Measurements from ENCODE around the gene HOMEZ.
"Not testable (repeated sequence)": the region's sequence is repeated elsewhere in the genome, so short reads cannot be mapped to it uniquely, and the experiment has no call there.

HOMEZ gene

DNA sequence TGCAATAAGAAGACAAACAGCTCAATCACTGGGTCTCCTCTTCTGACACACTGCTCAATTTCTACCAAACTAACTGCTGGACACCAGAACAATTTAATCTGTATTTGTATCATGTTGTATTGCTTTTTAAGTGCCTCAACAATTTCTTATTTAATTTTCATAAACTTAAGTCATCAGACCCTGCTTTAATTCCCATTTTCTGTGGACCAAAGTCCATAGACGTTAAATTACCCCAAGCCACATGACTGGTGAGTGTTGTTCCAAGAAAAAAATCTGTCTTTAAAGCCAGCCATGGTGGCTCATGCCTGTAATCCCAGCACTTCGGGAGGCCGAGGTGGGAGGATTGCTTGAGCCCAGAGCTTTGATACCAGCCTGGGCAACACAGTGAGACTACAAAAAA, 8.7 kb downstream of the HOMEZ start:
- H3K9me3 ChIP-seq (ENCODE audit: control extremely low read depth in 1 of 5, control insufficient read depth in 4 of 5, insufficient read depth in 2 of 5, low read depth in 1 of 5, low read length in 4 of 5), result no peaks in the 10 kb centered on the region
- no peak for DNase-seq
- CTCF ChIA-PET, result interaction anchor here (0.7 to 10.6 kb wide), 7 partner anchors 9 to 110 kb away, joined by 3 to 118 read pairs (median 3); partner anchors contain the start of genes HOMEZ and PPP1R3E
- WGBS (ENCODE audit: insufficient coverage), result 89% methylated on average over 3 of the region's 3 CpGs
- H3K27me3 ChIP-seq (replicated peaks in 2 of 5; ENCODE audit: control insufficient read depth in 4 of 5, insufficient read depth in 5 of 5, low read length in 4 of 5), result no peaks in the 10 kb centered on the region
- no peak overlapping the region for H3K27ac ChIP-seq (ENCODE audit: insufficient read depth in 1 of 2, low read depth in 1 of 2, low read length in 2 of 2, poor library complexity in 1 of 2, severe bottlenecking in 2 of 2)
- POLR2A ChIA-PET, result no interaction called here
- H3K4me1 ChIP-seq (ENCODE audit: control extremely low read depth in 1 of 4, control insufficient read depth in 4 of 4, insufficient read depth in 4 of 4, low read length in 3 of 4), result peaks cover 0 to 4% (median 0%) of the 10 kb centered on the region in 4 experiments
- no peak overlapping the region for H3K4me3 ChIP-seq (ENCODE audit: control insufficient read depth in 1 of 7, extremely low read depth in 1 of 7, insufficient read depth in 4 of 7, low read depth in 2 of 7, low read length in 6 of 7)
- H3K36me3 ChIP-seq (ENCODE audit: control insufficient read depth in 4 of 4, insufficient read depth in 4 of 4, low read length in 3 of 4), result peaks cover 2 to 22% (median 15%) of the 10 kb centered on the region in 4 experiments

DNA sequence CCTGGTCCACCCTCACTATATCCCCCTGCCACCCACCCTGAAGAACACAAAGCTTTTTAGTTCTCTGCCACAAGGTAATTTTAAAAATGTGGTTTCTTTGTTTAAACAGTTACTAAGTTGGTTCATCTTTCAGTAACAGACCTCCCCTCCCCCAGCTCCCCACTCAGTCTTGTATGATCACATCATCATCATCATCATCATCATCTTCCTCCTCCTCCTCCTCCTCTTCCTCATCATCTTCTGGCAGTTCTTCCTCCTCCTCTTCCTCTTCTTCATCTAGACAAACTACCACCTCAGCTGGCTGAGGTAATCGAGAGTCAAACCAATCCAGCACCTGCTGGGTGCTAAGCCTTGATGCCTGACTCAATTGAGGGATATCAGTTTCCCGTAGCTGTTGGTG, 10.5 kb downstream of the HOMEZ start:
- no peak for DNase-seq
- ChIA-PET POLR2A (no interaction called here), CTCF (interaction anchor here (0.7 to 10.6 kb wide), 5 partner anchors 11 to 274 kb away, joined by 3 to 118 read pairs (median 3); partner anchors contain the start of gene PPP1R3E)
- no peaks in the 10 kb centered on the region for H3K27me3 ChIP-seq (replicated peaks in 2 of 5; ENCODE audit: control insufficient read depth in 4 of 5, insufficient read depth in 5 of 5, low read length in 4 of 5)
- no peak overlapping the region for H3K4me3 ChIP-seq (ENCODE audit: control insufficient read depth in 1 of 7, extremely low read depth in 1 of 7, insufficient read depth in 4 of 7, low read depth in 2 of 7, low read length in 6 of 7)
- no peak overlapping the region for H3K27ac ChIP-seq (ENCODE audit: insufficient read depth in 1 of 2, low read depth in 1 of 2, low read length in 2 of 2, poor library complexity in 1 of 2, severe bottlenecking in 2 of 2)
- H3K4me1 ChIP-seq (ENCODE audit: control extremely low read depth in 1 of 4, control insufficient read depth in 4 of 4, insufficient read depth in 4 of 4, low read length in 3 of 4), result peaks cover 0 to 4% (median 0%) of the 10 kb centered on the region in 4 experiments
- 95% methylated on average over 2 of the region's 2 CpGs for WGBS (ENCODE audit: insufficient coverage)
- H3K36me3 ChIP-seq (ENCODE audit: control insufficient read depth in 4 of 4, insufficient read depth in 4 of 4, low read length in 3 of 4), result peaks cover 2 to 21% (median 15%) of the 10 kb centered on the region in 4 experiments
- H3K9me3 ChIP-seq (ENCODE audit: control extremely low read depth in 1 of 5, control insufficient read depth in 4 of 5, insufficient read depth in 2 of 5, low read depth in 1 of 5, low read length in 4 of 5), result no peaks in the 10 kb centered on the region

DNA sequence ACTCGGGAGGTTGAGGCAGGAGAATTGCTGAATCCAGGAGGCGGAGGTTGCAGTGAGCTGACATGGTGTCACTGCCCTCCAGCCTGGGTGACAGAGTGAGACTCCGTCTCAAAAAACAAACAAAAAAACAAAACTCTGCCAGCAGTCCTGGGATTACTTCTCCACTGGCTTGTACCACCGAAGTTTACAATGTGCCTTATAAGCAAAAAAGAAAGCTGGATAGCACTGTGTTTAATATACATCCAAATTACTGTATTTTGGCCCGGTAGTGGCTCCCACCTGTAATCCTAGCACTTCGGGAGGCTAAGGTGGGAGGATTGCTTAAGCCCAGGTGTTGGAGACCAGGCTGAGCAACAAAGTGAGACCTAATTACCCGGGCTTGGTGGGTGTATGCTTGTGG, 16.7 kb downstream of the HOMEZ start:
- WGBS (ENCODE audit: insufficient coverage), result 100% methylated on average over 3 of the region's 7 CpGs
- CTCF ChIA-PET, result interaction anchor here (0.9 to 10.6 kb wide), 8 partner anchors 12 to 271 kb away, joined by 3 to 118 read pairs (median 6); partner anchors contain the start of genes HOMEZ and PPP1R3E
- Histone ChIP-seq H3K4me3 (ENCODE audit: control insufficient read depth in 1 of 7, extremely low read depth in 1 of 7, insufficient read depth in 4 of 7, low read depth in 2 of 7, low read length in 6 of 7) (no peak overlapping the region), H3K27me3 (replicated peaks in 2 of 5; ENCODE audit: control insufficient read depth in 4 of 5, insufficient read depth in 5 of 5, low read length in 4 of 5) (peaks cover 0 to 3% (median 0%) of the 10 kb centered on the region in 5 experiments), H3K36me3 (ENCODE audit: control insufficient read depth in 4 of 4, insufficient read depth in 4 of 4, low read length in 3 of 4) (no peaks in the 10 kb centered on the region), H3K9me3 (ENCODE audit: control extremely low read depth in 1 of 5, control insufficient read depth in 4 of 5, insufficient read depth in 2 of 5, low read depth in 1 of 5, low read length in 4 of 5) (no peaks in the 10 kb centered on the region), H3K4me1 (ENCODE audit: control extremely low read depth in 1 of 4, control insufficient read depth in 4 of 4, insufficient read depth in 4 of 4, low read length in 3 of 4) (no peaks in the 10 kb centered on the region), H3K27ac (ENCODE audit: insufficient read depth in 1 of 2, low read depth in 1 of 2, low read length in 2 of 2, poor library complexity in 1 of 2, severe bottlenecking in 2 of 2) (no peak overlapping the region)
- DNase-seq, result no peak
- POLR2A ChIA-PET, result interaction anchor here (0.6 to 1.0 kb wide), 2 partner anchors 17 to 38 kb away, joined by 3 read pairs; no protein-coding TSS in a partner anchor

DNA sequence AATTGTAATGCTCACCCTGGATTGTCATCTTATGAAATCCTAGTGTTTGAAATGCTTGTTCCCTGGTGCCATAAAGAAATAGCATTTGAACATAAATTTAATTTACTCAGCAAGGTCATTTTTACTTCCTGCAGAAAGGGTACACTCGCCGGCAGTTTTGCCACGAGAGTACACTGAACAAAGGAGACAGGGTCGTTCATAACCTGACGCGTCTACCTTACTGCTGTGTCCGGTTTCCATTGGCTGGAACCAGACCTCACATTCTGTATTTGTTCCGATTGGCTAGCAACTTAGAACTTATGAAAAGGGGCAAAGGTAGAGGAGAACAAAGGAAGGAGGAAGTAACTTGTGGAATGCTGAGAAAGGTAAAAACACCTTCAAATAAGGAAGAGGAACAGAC, 25.1 kb downstream of the HOMEZ start:
- H3K4me3 ChIP-seq (ENCODE audit: control insufficient read depth in 1 of 7, extremely low read depth in 1 of 7, insufficient read depth in 4 of 7, low read depth in 2 of 7, low read length in 6 of 7); H3K27ac ChIP-seq (ENCODE audit: insufficient read depth in 1 of 2, low read depth in 1 of 2, low read length in 2 of 2, poor library complexity in 1 of 2, severe bottlenecking in 2 of 2); DNase-seq; POLR2A ChIA-PET; H3K9me3 ChIP-seq (ENCODE audit: control extremely low read depth in 1 of 5, control insufficient read depth in 4 of 5, insufficient read depth in 2 of 5, low read depth in 1 of 5, low read length in 4 of 5); H3K27me3 ChIP-seq (replicated peaks in 2 of 5; ENCODE audit: control insufficient read depth in 4 of 5, insufficient read depth in 5 of 5, low read length in 4 of 5); H3K4me1 ChIP-seq (ENCODE audit: control extremely low read depth in 1 of 4, control insufficient read depth in 4 of 4, insufficient read depth in 4 of 4, low read length in 3 of 4); H3K36me3 ChIP-seq (ENCODE audit: control insufficient read depth in 4 of 4, insufficient read depth in 4 of 4, low read length in 3 of 4): not testable (repeated sequence)
- CTCF ChIA-PET, result interaction anchor here (1.1 to 1.8 kb wide), 8 partner anchors 10 to 279 kb away, joined by 3 to 5 read pairs (median 3); no protein-coding TSS in a partner anchor
- 78% methylated on average over 8 of the region's 8 CpGs for WGBS (ENCODE audit: insufficient coverage)

DNA sequence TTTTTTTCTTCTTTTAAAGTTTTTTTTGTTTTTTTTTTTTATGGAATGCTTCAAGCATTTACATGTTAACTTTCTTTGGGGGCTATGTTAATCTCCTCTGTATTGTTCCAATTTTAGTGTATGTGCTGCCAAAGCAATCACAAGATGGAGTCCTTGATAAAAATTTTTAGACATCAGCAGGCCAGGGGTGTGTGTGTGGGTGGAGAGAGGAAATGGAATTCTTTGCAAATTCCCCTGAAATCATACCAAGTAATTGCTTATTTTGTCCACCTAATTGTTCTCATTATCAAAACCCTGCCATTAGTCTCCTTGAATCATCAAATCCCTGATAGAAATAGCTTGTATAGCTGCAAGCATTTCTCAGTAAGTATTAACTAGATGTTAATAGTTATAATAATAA, 26.5 kb downstream of the HOMEZ start:
- H3K4me3 ChIP-seq (ENCODE audit: control insufficient read depth in 1 of 7, extremely low read depth in 1 of 7, insufficient read depth in 4 of 7, low read depth in 2 of 7, low read length in 6 of 7), result no peak overlapping the region
- ChIA-PET POLR2A (no interaction called here), CTCF (interaction anchor here (0.9 to 1.8 kb wide), 11 partner anchors 8 to 194 kb away, joined by 3 to 6 read pairs (median 3); no protein-coding TSS in a partner anchor)
- no peak for DNase-seq
- no peaks in the 10 kb centered on the region for H3K36me3 ChIP-seq (ENCODE audit: control insufficient read depth in 4 of 4, insufficient read depth in 4 of 4, low read length in 3 of 4)
- H3K27me3 ChIP-seq (replicated peaks in 2 of 5; ENCODE audit: control insufficient read depth in 4 of 5, insufficient read depth in 5 of 5, low read length in 4 of 5), result peaks cover 0 to 3% (median 0%) of the 10 kb centered on the region in 5 experiments
- no peak overlapping the region for H3K27ac ChIP-seq (ENCODE audit: insufficient read depth in 1 of 2, low read depth in 1 of 2, low read length in 2 of 2, poor library complexity in 1 of 2, severe bottlenecking in 2 of 2)
- no peaks in the 10 kb centered on the region for H3K4me1 ChIP-seq (ENCODE audit: control extremely low read depth in 1 of 4, control insufficient read depth in 4 of 4, insufficient read depth in 4 of 4, low read length in 3 of 4)
- no peaks in the 10 kb centered on the region for H3K9me3 ChIP-seq (ENCODE audit: control extremely low read depth in 1 of 5, control insufficient read depth in 4 of 5, insufficient read depth in 2 of 5, low read depth in 1 of 5, low read length in 4 of 5)

DNA sequence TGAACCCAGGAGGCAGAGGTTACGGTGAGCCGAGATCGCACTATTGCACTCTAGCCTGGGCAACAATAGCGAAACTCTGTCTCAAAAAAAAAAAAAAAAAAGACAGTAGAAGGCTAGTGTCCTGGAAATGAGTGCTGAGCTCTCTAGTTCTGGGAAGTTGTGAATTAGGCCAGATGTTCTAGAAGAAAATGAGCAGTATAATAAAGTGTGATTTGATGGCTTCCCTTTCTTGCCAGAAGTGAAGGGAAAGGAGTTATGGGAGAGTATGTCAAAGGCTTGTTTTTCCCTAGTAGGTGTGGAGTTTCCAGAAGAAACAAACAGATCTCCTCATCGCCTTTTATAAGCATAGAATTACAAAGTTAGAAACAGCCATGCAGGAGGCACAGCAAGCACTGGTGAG, 27.7 kb downstream of the HOMEZ start:
- no peak overlapping the region for H3K27ac ChIP-seq (ENCODE audit: insufficient read depth in 1 of 2, low read depth in 1 of 2, low read length in 2 of 2, poor library complexity in 1 of 2, severe bottlenecking in 2 of 2)
- WGBS (ENCODE audit: insufficient coverage), result 100% methylated on average over 3 of the region's 5 CpGs
- H3K9me3 ChIP-seq (ENCODE audit: control extremely low read depth in 1 of 5, control insufficient read depth in 4 of 5, insufficient read depth in 2 of 5, low read depth in 1 of 5, low read length in 4 of 5), result no peaks in the 10 kb centered on the region
- H3K27me3 ChIP-seq (replicated peaks in 2 of 5; ENCODE audit: control insufficient read depth in 4 of 5, insufficient read depth in 5 of 5, low read length in 4 of 5), result no peaks in the 10 kb centered on the region
- DNase-seq, result no peak
- ChIA-PET CTCF (interaction anchor here (0.6 to 1.5 kb wide), 4 partner anchors 10 to 116 kb away, joined by 3 to 4 read pairs (median 3); no protein-coding TSS in a partner anchor), POLR2A (no interaction called here)
- H3K4me3 ChIP-seq (ENCODE audit: control insufficient read depth in 1 of 7, extremely low read depth in 1 of 7, insufficient read depth in 4 of 7, low read depth in 2 of 7, low read length in 6 of 7), result no peak overlapping the region
- H3K4me1 ChIP-seq (ENCODE audit: control extremely low read depth in 1 of 4, control insufficient read depth in 4 of 4, insufficient read depth in 4 of 4, low read length in 3 of 4), result no peaks in the 10 kb centered on the region
- H3K36me3 ChIP-seq (ENCODE audit: control insufficient read depth in 4 of 4, insufficient read depth in 4 of 4, low read length in 3 of 4), result no peaks in the 10 kb centered on the region

DNA sequence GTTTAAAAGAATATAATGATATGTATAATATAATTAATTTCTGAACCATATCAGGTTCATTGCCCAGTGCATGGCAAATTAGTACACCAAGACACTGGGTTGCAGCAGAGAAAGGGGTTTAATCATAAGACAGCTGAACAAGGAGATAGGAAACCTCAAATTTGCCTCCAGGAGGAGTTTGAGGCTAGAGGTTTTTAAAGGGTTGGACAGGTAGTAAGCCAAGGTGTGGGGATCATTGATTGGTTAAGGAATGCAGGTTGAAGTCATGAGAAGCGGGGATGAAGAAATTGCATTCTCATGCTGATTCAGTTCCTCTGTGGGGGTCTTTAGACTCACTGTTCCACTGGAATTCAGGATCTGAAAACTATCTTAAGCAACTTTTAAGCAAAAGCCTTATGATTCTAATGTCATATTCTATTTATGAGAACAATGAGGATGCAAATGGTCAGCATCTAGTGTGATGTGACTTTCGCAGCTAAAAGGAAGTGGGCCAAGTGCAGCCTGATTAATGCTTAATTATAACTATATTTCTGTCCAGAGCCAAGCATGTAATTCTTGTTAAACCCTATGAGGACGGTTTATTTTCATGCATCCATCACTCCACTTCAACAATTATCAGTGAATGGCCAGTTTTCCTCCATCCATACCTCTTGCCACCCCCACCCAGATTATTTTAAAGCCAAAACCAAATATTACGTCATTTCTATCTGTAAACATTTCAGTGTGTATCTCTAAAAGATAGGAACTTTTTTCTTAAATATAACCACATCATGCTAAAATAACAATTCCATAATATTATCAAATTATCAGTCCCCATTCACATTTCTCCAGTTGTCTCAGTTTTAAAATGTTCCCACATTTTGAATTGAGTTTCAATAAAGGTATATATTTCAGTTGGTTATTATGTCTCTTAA, 33.3 kb downstream of the HOMEZ start:
- WGBS (ENCODE audit: insufficient coverage), result 28% methylated on average over 2 of the region's 4 CpGs
- peaks cover 0 to 5% (median 0%) of the 10 kb centered on the region in 4 experiments for H3K4me1 ChIP-seq (ENCODE audit: control extremely low read depth in 1 of 4, control insufficient read depth in 4 of 4, insufficient read depth in 4 of 4, low read length in 3 of 4)
- ChIA-PET POLR2A (interaction anchor here (0.6 kb wide), 1 partner anchor 73 kb away, joined by 3 read pairs; no protein-coding TSS in a partner anchor), CTCF (interaction anchor here (1.3 kb wide), 1 partner anchor 17 kb away, joined by 3 read pairs; no protein-coding TSS in a partner anchor)
- no peak overlapping the region for H3K4me3 ChIP-seq (ENCODE audit: control insufficient read depth in 1 of 7, extremely low read depth in 1 of 7, insufficient read depth in 4 of 7, low read depth in 2 of 7, low read length in 6 of 7)
- no peaks in the 10 kb centered on the region for H3K36me3 ChIP-seq (ENCODE audit: control insufficient read depth in 4 of 4, insufficient read depth in 4 of 4, low read length in 3 of 4)
- DNase-seq, result peak in 2 of 3 donors; percentile 11 to 13
- H3K27ac ChIP-seq (ENCODE audit: insufficient read depth in 1 of 2, low read depth in 1 of 2, low read length in 2 of 2, poor library complexity in 1 of 2, severe bottlenecking in 2 of 2), result no peak overlapping the region
- no peaks in the 10 kb centered on the region for H3K27me3 ChIP-seq (replicated peaks in 2 of 5; ENCODE audit: control insufficient read depth in 4 of 5, insufficient read depth in 5 of 5, low read length in 4 of 5)
- no peaks in the 10 kb centered on the region for H3K9me3 ChIP-seq (ENCODE audit: control extremely low read depth in 1 of 5, control insufficient read depth in 4 of 5, insufficient read depth in 2 of 5, low read depth in 1 of 5, low read length in 4 of 5)
